ENCODE measurements around the gene SOD2. TPM values are rescaled to one million over a fixed set of nuclear protein-coding genes. Genes with fewer than 3 reads are reported as not detected.
A peak's percentile ranks its signal among the peaks of the same experiment; 100 is the strongest.
"Not testable (repeated sequence)": the region's sequence is repeated elsewhere in the genome, so short reads cannot be mapped to it uniquely, and the experiment has no call there.

Gene SOD2
- total and polyA plus RNA-seq, 7 donors: 171 to 1,498 (median 247) TPM

DNA sequence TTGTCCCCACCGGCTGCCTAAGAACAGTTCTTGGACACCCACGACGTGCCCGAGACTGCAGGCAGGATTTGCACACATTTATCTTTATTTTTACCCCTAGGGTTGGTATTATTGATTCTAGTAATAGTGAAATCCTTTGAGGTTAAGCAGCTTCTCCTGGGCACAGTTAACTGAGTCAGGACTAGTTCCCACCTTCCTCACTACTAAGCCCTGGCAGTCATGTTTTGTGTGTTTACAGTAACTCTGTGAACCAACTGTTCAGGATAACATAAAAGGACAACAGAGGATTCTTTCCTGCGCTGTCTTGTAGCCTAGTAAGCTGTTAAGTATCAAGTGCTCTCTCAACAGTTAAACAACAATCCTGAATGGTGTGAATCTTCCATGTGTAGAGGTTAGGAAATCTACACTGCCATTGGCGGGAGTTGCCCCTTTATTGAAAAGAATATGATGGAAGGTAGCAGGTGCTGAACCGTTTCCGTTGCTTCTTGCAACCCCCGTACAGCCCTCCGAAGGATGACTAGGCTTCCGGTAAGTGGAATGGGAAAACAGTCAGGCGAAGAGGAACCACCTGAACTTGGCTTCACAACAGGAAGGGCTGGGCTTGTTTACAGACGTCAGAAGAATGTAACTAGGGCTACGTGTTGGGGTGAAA, 979 bp upstream of the SOD2 start:
- Histone ChIP-seq H3K36me3 (peaks cover 0 to 15% (median 6%) of the 10 kb centered on the region in 4 donors), H3K9me3 (no peaks in the 10 kb centered on the region), H3K4me1 (peaks cover 0 to 52% (median 34%) of the 10 kb centered on the region in 4 donors), H3K27me3 (no peaks in the 10 kb centered on the region), H3K4me3 (peak overlapping the region; percentile 64 to 100 (median 86)), H3K27ac (peak overlapping the region; percentile 93 to 100 (median 98))
- 4 to 8% methylated on average over 14 of the region's 14 CpGs for WGBS, 2 donors
- peak; percentile 85 for DNase-seq
- TF ChIP-seq EP300 (IDR thresholded peaks at IDR 0.05): peak in 2 of 4 donors; percentile 20 to 57
- TF ChIP-seq POLR2AphosphoS5 (IDR thresholded peaks at IDR 0.05): peak; percentile 49 to 87 (median 56)
- TF ChIP-seq POLR2A (IDR thresholded peaks at IDR 0.05): no peak
- intact Hi-C loops (cut with DNase I): loop anchor here (1.0 to 5.0 kb wide), 3 partner anchors 33 to 273 kb away; partner anchors contain the start of genes IGF2R and WTAP

DNA sequence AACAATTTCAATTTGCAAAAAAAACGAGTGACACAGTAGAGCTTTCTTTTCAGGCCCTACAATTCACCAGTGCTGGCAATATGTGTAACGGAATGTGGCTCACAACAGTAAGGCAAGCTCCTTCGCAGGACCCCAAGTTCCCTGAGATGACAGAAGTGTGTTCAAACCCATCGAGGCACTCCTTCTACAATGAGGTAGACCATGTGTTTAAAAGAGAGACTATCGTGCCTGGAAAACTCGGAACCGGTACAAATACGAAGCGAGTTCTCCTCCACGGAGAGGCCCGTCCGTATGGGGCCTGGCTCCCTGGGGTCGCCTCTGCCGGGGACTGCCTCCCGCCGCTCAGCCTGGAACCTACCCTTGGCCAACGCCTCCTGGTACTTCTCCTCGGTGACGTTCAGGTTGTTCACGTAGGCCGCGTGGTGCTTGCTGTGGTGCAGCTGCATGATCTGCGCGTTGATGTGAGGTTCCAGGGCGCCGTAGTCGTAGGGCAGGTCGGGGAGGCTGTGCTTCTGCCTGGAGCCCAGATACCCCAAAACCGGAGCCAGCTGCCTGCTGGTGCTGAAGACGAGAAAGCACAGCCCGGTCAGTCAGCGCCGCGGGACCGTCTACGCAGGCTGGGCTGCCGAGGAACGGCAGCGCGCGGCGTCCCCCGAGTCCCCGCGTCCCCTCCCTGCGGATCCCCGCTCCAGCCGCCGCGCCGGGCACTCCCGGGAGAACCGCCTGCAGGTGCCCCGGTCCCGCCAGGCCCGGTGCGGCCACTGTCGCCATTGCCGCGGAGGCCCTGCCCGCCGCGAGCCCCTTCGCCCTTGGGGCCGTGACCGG, 526 bp downstream of the SOD2 start:
- peaks cover 0 to 61% (median 46%) of the 10 kb centered on the region in 4 donors for H3K4me1 ChIP-seq
- peak overlapping the region; percentile 93 to 100 (median 98) for H3K27ac ChIP-seq
- peak overlapping the region; percentile 64 to 100 (median 86) for H3K4me3 ChIP-seq
- no peaks in the 10 kb centered on the region for H3K9me3 ChIP-seq
- TF ChIP-seq EP300 (IDR thresholded peaks at IDR 0.05): no peak
- peak in 3 of 4 donors; percentile 0 to 29 (median 16) for TF ChIP-seq POLR2AphosphoS5 (IDR thresholded peaks at IDR 0.05)
- TF ChIP-seq, protein P1, sequence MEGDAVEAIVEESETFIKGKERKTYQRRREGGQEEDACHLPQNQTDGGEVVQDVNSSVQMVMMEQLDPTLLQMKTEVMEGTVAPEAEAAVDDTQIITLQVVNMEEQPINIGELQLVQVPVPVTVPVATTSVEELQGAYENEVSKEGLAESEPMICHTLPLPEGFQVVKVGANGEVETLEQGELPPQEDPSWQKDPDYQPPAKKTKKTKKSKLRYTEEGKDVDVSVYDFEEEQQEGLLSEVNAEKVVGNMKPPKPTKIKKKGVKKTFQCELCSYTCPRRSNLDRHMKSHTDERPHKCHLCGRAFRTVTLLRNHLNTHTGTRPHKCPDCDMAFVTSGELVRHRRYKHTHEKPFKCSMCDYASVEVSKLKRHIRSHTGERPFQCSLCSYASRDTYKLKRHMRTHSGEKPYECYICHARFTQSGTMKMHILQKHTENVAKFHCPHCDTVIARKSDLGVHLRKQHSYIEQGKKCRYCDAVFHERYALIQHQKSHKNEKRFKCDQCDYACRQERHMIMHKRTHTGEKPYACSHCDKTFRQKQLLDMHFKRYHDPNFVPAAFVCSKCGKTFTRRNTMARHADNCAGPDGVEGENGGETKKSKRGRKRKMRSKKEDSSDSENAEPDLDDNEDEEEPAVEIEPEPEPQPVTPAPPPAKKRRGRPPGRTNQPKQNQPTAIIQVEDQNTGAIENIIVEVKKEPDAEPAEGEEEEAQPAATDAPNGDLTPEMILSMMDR (IDR thresholded peaks at IDR 0.05): no peak
- TF ChIP-seq POLR2A (IDR thresholded peaks at IDR 0.05): no peak
- intact Hi-C loops (cut with DNase I): loop anchor here (1.0 to 5.0 kb wide), 3 partner anchors 34 to 275 kb away; partner anchors contain the start of genes IGF2R and WTAP
- H3K27me3 ChIP-seq: no peaks in the 10 kb centered on the region
- peaks cover 0 to 30% (median 10%) of the 10 kb centered on the region in 4 donors for H3K36me3 ChIP-seq
- 1 to 2% methylated on average over 66 of the region's 66 CpGs for WGBS, 2 donors
- peak; percentile 80 for DNase-seq

DNA sequence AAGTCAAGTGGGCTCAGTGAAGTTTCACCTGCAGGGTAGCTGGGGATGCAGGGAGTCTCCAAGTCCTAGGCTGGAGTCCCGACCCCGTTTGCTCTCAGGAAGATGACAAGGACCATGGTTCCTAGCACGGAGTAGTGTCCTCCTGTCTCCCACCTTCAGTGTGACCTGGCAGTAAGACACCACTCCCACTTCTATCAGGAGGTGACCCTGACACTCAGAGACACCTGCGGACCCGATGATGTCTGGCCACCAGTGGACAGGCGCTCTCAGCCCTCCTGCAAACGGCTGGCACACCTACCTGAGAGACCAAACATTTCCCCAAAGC, 1.1 kb downstream of the SOD2 start:
- WGBS, 2 donors: 9 to 34% methylated on average over 7 of the region's 7 CpGs
- Histone ChIP-seq H3K9me3 (no peaks in the 10 kb centered on the region), H3K36me3 (peaks cover 0 to 36% (median 12%) of the 10 kb centered on the region in 4 donors), H3K27me3 (no peaks in the 10 kb centered on the region), H3K4me1 (peaks cover 0 to 61% (median 46%) of the 10 kb centered on the region in 4 donors), H3K27ac (peak overlapping the region; percentile 93 to 100 (median 98)), H3K4me3 (peak overlapping the region; percentile 64 to 100 (median 86))
- DNase-seq: no peak
- TF ChIP-seq POLR2AphosphoS5 (IDR thresholded peaks at IDR 0.05): no peak
- intact Hi-C loops (cut with DNase I): loop anchor here (1.0 to 5.0 kb wide), 3 partner anchors 35 to 275 kb away; partner anchors contain the start of genes IGF2R, TCP1 and WTAP

DNA sequence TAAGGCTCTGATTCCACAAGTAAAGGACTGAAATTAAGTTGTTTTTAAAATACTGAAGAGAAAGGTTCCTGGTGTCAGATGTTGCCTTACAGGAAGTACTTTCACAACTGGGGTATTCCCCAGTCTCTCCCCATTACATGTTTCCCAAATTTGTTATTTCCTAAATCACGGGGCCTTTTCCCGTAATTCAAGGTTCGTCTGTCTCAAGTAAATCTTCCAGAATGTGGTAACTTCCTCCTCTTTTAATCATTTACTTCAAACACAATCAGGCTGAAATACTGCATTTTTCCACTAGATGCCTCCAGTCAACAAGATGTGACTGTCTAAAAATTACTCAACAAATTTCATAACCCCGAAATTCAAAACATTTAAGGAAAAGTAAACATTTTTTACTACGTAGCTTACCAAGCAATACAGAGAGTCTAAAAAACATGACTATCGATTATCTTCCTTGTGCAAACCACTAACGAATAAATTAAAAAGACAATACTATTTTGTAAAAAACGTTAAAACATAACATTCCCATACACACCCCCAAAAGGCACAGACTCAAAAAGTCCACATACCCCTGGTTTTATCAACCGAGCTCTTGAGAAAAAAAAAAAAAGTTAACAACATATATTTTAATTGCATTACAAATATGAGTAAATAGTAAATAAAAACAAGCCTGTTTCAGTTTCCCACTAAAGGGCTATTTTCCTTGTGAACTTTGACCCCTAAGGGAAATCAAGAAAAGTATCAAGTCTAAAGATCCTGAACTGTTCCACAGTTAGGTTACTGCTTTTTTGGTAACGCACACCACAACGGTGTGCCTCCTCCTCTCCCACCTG, 1.7 kb downstream of the SOD2 start:
- 2 to 17% methylated on average over 11 of the region's 11 CpGs for WGBS, 2 donors
- H3K4me3 ChIP-seq: peak overlapping the region; percentile 64 to 100 (median 86)
- H3K27me3 ChIP-seq: no peaks in the 10 kb centered on the region
- H3K4me1 ChIP-seq: peaks cover 0 to 61% (median 49%) of the 10 kb centered on the region in 4 donors
- H3K27ac ChIP-seq: peak overlapping the region; percentile 93 to 100 (median 98)
- intact Hi-C loops (cut with DNase I): loop anchor here (1.0 to 5.0 kb wide), 2 partner anchors 98 to 276 kb away; partner anchors contain the start of genes IGF2R and TCP1
- H3K36me3 ChIP-seq: peaks cover 0 to 42% (median 13%) of the 10 kb centered on the region in 4 donors
- DNase-seq: no peak
- TF ChIP-seq POLR2AphosphoS5 (IDR thresholded peaks at IDR 0.05) (peak; percentile 33 to 78 (median 46)), POLR2A (IDR thresholded peaks at IDR 0.05) (no peak), EP300 (IDR thresholded peaks at IDR 0.05) (peak in 2 of 4 donors; percentile 22 to 60)
- TF ChIP-seq, protein P1 (IDR thresholded peaks at IDR 0.05): peak; percentile 69 to 95 (median 82)
- H3K9me3 ChIP-seq: no peaks in the 10 kb centered on the region

DNA sequence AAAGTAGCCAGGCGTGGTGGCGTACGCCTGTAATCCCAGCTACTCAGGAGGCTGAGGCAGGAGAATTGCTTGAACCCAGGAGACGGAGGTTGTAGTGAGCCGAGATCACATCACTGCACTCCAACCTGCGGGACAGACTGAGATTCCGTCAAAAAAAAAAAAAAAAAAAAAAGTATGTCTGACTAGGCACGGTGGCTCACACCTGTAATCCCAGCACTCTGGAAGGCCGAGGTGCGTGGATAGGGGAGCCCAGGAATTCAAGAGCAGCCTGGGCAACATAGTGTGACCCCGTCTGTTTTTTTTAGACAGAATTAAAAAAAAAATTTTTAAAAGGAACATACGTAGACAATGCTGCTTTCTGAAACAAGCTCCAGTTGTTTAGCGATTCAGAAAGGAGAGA, 2.9 kb downstream of the SOD2 start:
- peaks cover 0 to 53% (median 16%) of the 10 kb centered on the region in 4 donors for H3K36me3 ChIP-seq

More for the DNA sequence above, 2.9 kb downstream of the SOD2 start:
- 93 to 94% methylated on average over 13 of the region's 13 CpGs for WGBS, 2 donors
- not testable (repeated sequence) for DNase-seq, H3K9me3 ChIP-seq, H3K27me3 ChIP-seq
- Histone ChIP-seq H3K4me1 (peaks cover 0 to 66% (median 50%) of the 10 kb centered on the region in 4 donors), H3K4me3 (peak overlapping the region in 2 of 4 donors; percentile 6 to 100), H3K27ac (peak overlapping the region in 1 of 4 donors; percentile 100)
- intact Hi-C loops (cut with DNase I): loop anchor here (5.0 kb wide), 1 partner anchor 277 kb away; the partner anchor contains the start of gene IGF2R
